K562 (cell line): ENCODE results near the gene ENTPD8. TPM values are rescaled to one million over a fixed set of nuclear protein-coding genes. Genes with fewer than 3 reads are reported as not detected.

Experiments used
- CBFA2T2 ChIP-seq: fragments of 450-650 bp; conservative IDR thresholded peaks from 2 replicates; pipeline ENCODE4 v1.6.1; 2017; ENCODE audit warnings: mild to moderate bottlenecking
- CBX1 ChIP-seq: sonication (generic); IDR thresholded peaks from 2 replicates; pipeline ENCODE4 v1.6.1; 2016; ENCODE audit warnings: antibody characterized with exemption, low read depth, mild to moderate bottlenecking
- CBX3 ChIP-seq, 2 experiments: IDR thresholded peaks; 1 replicate in 1 of 2; 2 replicates in 1 of 2; pipeline ENCODE4 v1.6.1; 2012; ENCODE audit warnings: inconsistent platforms in 2 of 2, low read length in 2 of 2, borderline replicate concordance in 1 of 2, control low read depth in 1 of 2
- CXXC5 ChIP-seq: fragments of 250-450 bp; sonication (Bioruptor Pico); IDR thresholded peaks from 2 replicates; pipeline ENCODE4 v1.8.0; 2022; ENCODE audit warnings: inconsistent platforms, mild to moderate bottlenecking, moderate library complexity
- ELF1 ChIP-seq: fragments of 200-800 bp; sonication (Bioruptor generic); IDR thresholded peaks from 2 replicates; pipeline ENCODE4 v1.6.1; 2016; ENCODE audit warnings: missing genetic modification characterization, missing compliant biosample characterization
- ETS2 ChIP-seq: IDR thresholded peaks from 2 replicates; pipeline ENCODE4 v1.6.1; 2016; ENCODE audit warnings: borderline replicate concordance, missing genetic modification characterization, mild to moderate bottlenecking, moderate library complexity, missing compliant biosample characterization; ENCODE audit not compliant: poor library complexity, severe bottlenecking
- HOXB6 ChIP-seq: fragments of 250-450 bp; sonication (Bioruptor Pico); IDR thresholded peaks from 2 replicates; pipeline ENCODE4 v1.5.1; 2022; ENCODE audit warnings: mild to moderate bottlenecking, borderline replicate concordance
- IFI16 ChIP-seq: fragments of 250-450 bp; sonication (Bioruptor Pico); IDR thresholded peaks from 2 replicates; pipeline ENCODE4 v2.1.2; 2022; ENCODE audit warnings: mild to moderate bottlenecking, inconsistent platforms
- KLF1 ChIP-seq: fragments of 450-650 bp; IDR thresholded peaks from 2 replicates; pipeline ENCODE4 v1.6.1; 2016; ENCODE audit warnings: missing genetic modification characterization, missing compliant biosample characterization
- KLF6 ChIP-seq: fragments of 250-450 bp; sonication (Bioruptor Pico); IDR thresholded peaks from 2 replicates; pipeline ENCODE4 v1.4.0; 2020; ENCODE audit warnings: mild to moderate bottlenecking, moderate library complexity, borderline replicate concordance
- MEF2A ChIP-seq: IDR thresholded peaks from 2 replicates; pipeline ENCODE4 v1.6.1; 2011; ENCODE audit warnings: low read depth, mild to moderate bottlenecking, low read length, moderate library complexity; ENCODE audit not compliant: control insufficient read depth
- PPARD ChIP-seq: fragments of 250-450 bp; sonication (Bioruptor Pico); IDR thresholded peaks from 2 replicates; pipeline ENCODE4 v1.8.0; 2022; ENCODE audit warnings: inconsistent platforms, mild to moderate bottlenecking, moderate library complexity
- PTTG1 ChIP-seq: fragments of 450-650 bp; IDR thresholded peaks from 2 replicates; pipeline ENCODE4 v1.6.1; 2016; ENCODE audit warnings: low read depth, mild to moderate bottlenecking, missing genetic modification characterization, missing compliant biosample characterization
- SRSF1 ChIP-seq: fragments of 200-400 bp; formaldehyde crosslinking; IDR thresholded peaks from 2 replicates; pipeline ENCODE4 v1.6.1; 2017; ENCODE audit warnings: mild to moderate bottlenecking, low read depth, low read length, moderate library complexity
- TFAM ChIP-seq: fragments of 250-450 bp; sonication (Bioruptor Pico); conservative IDR thresholded peaks from 2 replicates; pipeline ENCODE4 v1.5.0; 2021; ENCODE audit warnings: mild to moderate bottlenecking, moderate library complexity
- U2AF2 ChIP-seq: fragments of 200-400 bp; formaldehyde crosslinking; optimal IDR thresholded peaks from 2 replicates; pipeline ENCODE3; 2017; ENCODE audit warnings: low read depth, mild to moderate bottlenecking, low read length
- YBX1 ChIP-seq: fragments of 450-650 bp; IDR thresholded peaks from 2 replicates; pipeline ENCODE4 v1.7.1; 2016; ENCODE audit warnings: mild to moderate bottlenecking
- ZNF384 ChIP-seq: IDR thresholded peaks from 2 replicates; pipeline ENCODE4 v1.6.1; 2012; ENCODE audit warnings: low read depth, low read length, improper control_type of control experiment
- polyA plus RNA-seq, 8 experiments: library from polyadenylated mRNA; depleted of rRNA in 4 of 8; stranded (reverse) in 5 of 8; unstranded in 3 of 8; fragments of >200 nt; fragmentation: Nextera tagmentation in 2 of 8; fragmentation: Illumina TruSeq in 1 of 8; extraction: Ambion mirVana in 2 of 8; extraction: Trizol in 1 of 8; gene quantifications; 2 replicates each; pipeline versions ENCODE4 v1.2.1 to v1.2.3, GENCODE V29; 2011 to 2014; ENCODE audit warnings: inconsistent platforms in 1 of 8, missing spikeins in 1 of 8
- total RNA-seq, 7 experiments: library from RNA; depleted of rRNA in 6 of 7; stranded (reverse); fragments of >200 nt in 6 of 7; fragmentation: Illumina TruSeq in 2 of 7; extraction: Trizol in 2 of 7; gene quantifications; 2 replicates each; pipeline versions ENCODE4 v1.2.1 to v1.2.3, GENCODE V29; 2011 to 2021; ENCODE audit warnings: low replicate concordance in 1 of 7
- TF ChIP-seq, protein P1 (sequence below): fragments of 150-350 bp; conservative IDR thresholded peaks from 2 replicates; pipeline ENCODE4 v1.6.1; 2014; ENCODE audit warnings: low read length
- TF ChIP-seq, protein P2 (sequence below), 2 experiments: IDR thresholded peaks; 2 replicates each; pipeline ENCODE4 v1.6.1; 2012; ENCODE audit warnings: improper control_type of control experiment in 2 of 2, low read depth in 2 of 2, low read length in 2 of 2, borderline replicate concordance in 1 of 2
- TF ChIP-seq, protein P3 (sequence below), 2 experiments: fragments of 450-650 bp; conservative IDR thresholded peaks; 2 replicates each; pipeline ENCODE4 v1.6.1; 2017; ENCODE audit warnings: mild to moderate bottlenecking in 2 of 2, moderate library complexity in 2 of 2
- TF ChIP-seq, protein P4 (sequence below): fragments of 450-650 bp; IDR thresholded peaks from 2 replicates; pipeline ENCODE4 v1.6.1; 2016; ENCODE audit warnings: missing biosample characterization, missing genetic modification characterization

ENTPD8 gene
- total and polyA plus RNA-seq, 9 of the 15 experiments (the other 6 are each of a cell fraction or from before 2014, with no cell fraction given), result 0.06 to 0.27 (median 0.19) TPM; not detected in 5

DNA sequence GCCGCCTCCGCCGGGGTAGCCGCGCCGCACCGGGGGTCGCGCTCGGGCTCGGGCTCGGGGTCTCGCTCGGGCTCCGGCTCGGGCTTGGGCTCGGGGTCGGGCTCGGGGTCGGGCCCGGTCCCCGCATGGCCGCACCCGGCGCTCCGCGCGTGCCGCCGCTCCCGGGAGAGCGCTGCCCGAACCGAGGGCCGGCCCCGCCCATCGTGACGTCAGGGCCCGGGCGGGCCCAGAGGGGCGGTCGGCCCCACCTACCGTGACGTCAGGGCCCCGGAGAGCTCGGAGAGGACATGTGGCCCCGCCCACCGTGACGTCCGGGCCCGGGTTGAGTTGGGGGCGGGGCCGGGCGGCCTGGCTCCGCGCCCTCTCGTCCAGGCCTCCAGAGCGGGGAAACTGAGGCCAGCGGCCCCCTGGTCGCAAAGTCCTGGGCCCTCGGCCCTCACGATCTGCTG, 18.0 kb upstream of the ENTPD8 start, which contains the start of gene NSMF (continued):
- TF ChIP-seq CXXC5 (CRISPR knock-in tag), result peak; percentile 85
- TF ChIP-seq, protein P1, sequence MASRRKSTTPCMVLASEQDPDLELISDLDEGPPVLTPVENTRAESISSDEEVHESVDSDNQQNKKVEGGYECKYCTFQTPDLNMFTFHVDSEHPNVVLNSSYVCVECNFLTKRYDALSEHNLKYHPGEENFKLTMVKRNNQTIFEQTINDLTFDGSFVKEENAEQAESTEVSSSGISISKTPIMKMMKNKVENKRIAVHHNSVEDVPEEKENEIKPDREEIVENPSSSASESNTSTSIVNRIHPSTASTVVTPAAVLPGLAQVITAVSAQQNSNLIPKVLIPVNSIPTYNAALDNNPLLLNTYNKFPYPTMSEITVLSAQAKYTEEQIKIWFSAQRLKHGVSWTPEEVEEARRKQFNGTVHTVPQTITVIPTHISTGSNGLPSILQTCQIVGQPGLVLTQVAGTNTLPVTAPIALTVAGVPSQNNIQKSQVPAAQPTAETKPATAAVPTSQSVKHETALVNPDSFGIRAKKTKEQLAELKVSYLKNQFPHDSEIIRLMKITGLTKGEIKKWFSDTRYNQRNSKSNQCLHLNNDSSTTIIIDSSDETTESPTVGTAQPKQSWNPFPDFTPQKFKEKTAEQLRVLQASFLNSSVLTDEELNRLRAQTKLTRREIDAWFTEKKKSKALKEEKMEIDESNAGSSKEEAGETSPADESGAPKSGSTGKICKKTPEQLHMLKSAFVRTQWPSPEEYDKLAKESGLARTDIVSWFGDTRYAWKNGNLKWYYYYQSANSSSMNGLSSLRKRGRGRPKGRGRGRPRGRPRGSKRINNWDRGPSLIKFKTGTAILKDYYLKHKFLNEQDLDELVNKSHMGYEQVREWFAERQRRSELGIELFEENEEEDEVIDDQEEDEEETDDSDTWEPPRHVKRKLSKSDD, result no peak
- TF ChIP-seq KLF1, result no peak
- TF ChIP-seq KLF6 (CRISPR knock-in tag), result no peak
- TF ChIP-seq PTTG1 (tag), result no peak
- TF ChIP-seq PPARD (CRISPR knock-in tag), result no peak
- no peak for TF ChIP-seq ETS2 (tag)
- no peak for TF ChIP-seq ELF1 (tag)
- TF ChIP-seq, protein P2, sequence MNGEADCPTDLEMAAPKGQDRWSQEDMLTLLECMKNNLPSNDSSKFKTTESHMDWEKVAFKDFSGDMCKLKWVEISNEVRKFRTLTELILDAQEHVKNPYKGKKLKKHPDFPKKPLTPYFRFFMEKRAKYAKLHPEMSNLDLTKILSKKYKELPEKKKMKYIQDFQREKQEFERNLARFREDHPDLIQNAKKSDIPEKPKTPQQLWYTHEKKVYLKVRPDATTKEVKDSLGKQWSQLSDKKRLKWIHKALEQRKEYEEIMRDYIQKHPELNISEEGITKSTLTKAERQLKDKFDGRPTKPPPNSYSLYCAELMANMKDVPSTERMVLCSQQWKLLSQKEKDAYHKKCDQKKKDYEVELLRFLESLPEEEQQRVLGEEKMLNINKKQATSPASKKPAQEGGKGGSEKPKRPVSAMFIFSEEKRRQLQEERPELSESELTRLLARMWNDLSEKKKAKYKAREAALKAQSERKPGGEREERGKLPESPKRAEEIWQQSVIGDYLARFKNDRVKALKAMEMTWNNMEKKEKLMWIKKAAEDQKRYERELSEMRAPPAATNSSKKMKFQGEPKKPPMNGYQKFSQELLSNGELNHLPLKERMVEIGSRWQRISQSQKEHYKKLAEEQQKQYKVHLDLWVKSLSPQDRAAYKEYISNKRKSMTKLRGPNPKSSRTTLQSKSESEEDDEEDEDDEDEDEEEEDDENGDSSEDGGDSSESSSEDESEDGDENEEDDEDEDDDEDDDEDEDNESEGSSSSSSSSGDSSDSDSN (IDR thresholded peaks at IDR 0.05; ENCODE audit: borderline replicate concordance in 1 of 2, low read depth in 2 of 2, low read length in 2 of 2), result 0 out of 4 replicates have a peak, but pooled peaks of 1 of the 2 experiments have one; percentile 10
- TF ChIP-seq HOXB6 (CRISPR knock-in tag), result no peak
- no peak for TF ChIP-seq U2AF2
- no peak for TF ChIP-seq TFAM (CRISPR knock-in tag)
- TF ChIP-seq, protein P3, sequence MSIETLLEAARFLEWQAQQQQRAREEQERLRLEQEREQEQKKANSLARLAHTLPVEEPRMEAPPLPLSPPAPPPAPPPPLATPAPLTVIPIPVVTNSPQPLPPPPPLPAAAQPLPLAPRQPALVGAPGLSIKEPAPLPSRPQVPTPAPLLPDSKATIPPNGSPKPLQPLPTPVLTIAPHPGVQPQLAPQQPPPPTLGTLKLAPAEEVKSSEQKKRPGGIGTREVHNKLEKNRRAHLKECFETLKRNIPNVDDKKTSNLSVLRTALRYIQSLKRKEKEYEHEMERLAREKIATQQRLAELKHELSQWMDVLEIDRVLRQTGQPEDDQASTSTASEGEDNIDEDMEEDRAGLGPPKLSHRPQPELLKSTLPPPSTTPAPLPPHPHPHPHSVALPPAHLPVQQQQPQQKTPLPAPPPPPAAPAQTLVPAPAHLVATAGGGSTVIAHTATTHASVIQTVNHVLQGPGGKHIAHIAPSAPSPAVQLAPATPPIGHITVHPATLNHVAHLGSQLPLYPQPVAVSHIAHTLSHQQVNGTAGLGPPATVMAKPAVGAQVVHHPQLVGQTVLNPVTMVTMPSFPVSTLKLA (conservative IDR thresholded peaks at IDR 0.05), result no peak
- no peak for TF ChIP-seq ZNF384
- TF ChIP-seq CBFA2T2, result no peak
- no peak for TF ChIP-seq MEF2A
- no peak; the same call in 1 of the 2 replicates for TF ChIP-seq CBX1
- TF ChIP-seq SRSF1, result no peak
- TF ChIP-seq YBX1, result no peak
- TF ChIP-seq, protein P4, sequence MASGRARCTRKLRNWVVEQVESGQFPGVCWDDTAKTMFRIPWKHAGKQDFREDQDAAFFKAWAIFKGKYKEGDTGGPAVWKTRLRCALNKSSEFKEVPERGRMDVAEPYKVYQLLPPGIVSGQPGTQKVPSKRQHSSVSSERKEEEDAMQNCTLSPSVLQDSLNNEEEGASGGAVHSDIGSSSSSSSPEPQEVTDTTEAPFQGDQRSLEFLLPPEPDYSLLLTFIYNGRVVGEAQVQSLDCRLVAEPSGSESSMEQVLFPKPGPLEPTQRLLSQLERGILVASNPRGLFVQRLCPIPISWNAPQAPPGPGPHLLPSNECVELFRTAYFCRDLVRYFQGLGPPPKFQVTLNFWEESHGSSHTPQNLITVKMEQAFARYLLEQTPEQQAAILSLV (tag), result no peak
- TF ChIP-seq CBX3 (IDR thresholded peaks at IDR 0.05; ENCODE audit: borderline replicate concordance in 1 of 2, low read length in 2 of 2), result no peak
- TF ChIP-seq IFI16 (CRISPR knock-in tag), result no peak
